Smooth muscle cell (in vitro differentiated cells): ENCODE measurements around the gene FBLN7. TPM values are rescaled to one million over a fixed set of nuclear protein-coding genes. Genes with fewer than 3 reads are reported as not detected.

Source experiments
- DNase-seq: peaks from one replicate; lab custom pipeline; 2025; ENCODE audit not compliant: unreplicated experiment; lab: John Stamatoyannopoulos, UW
- H2AFZ ChIP-seq: fragments of 200-600 bp; sonication (generic); 2 replicates; pipeline ENCODE4 v1.6.0; 2016; ENCODE audit warnings: antibody characterized with exemption, low read depth, mild to moderate bottlenecking
- H3F3A ChIP-seq: fragments of 200-600 bp; sonication (generic); 2 replicates; pipeline ENCODE4 v1.6.0; 2017; ENCODE audit warnings: antibody characterized with exemption, low read depth
- H3K27ac ChIP-seq: fragments of 200-600 bp; sonication (generic); 2 replicates; pipeline ENCODE4 v1.5.1; 2016; ENCODE audit warnings: low read depth, mild to moderate bottlenecking
- H3K27me3 ChIP-seq: fragments of 200-600 bp; sonication (generic); 2 replicates; pipeline ENCODE4 v1.6.1; 2016; ENCODE audit warnings: low read depth, mild to moderate bottlenecking
- H3K36me3 ChIP-seq: fragments of 200-600 bp; sonication (generic); 2 replicates; pipeline ENCODE4 v1.5.1; 2016; ENCODE audit warnings: low read depth
- H3K4me1 ChIP-seq: fragments of 200-600 bp; sonication (generic); 2 replicates; pipeline ENCODE4 v1.5.1; 2016; ENCODE audit warnings: low read depth
- H3K4me2 ChIP-seq: fragments of 200-600 bp; sonication (generic); 2 replicates; pipeline ENCODE4 v1.6.0; 2016; ENCODE audit warnings: mild to moderate bottlenecking
- H3K4me3 ChIP-seq: fragments of 200-600 bp; sonication (generic); 2 replicates; pipeline ENCODE4 v1.5.1; 2016; ENCODE audit warnings: mild to moderate bottlenecking
- H3K79me2 ChIP-seq: fragments of 200-600 bp; sonication (generic); 2 replicates; pipeline ENCODE4 v1.6.0; 2016; ENCODE audit warnings: low read depth, mild to moderate bottlenecking
- H3K9ac ChIP-seq: fragments of 200-600 bp; sonication (generic); 2 replicates; pipeline ENCODE4 v1.6.0; 2016; ENCODE audit warnings: low read depth
- H3K9me3 ChIP-seq: fragments of 200-600 bp; sonication (generic); replicated peaks from 2 replicates; pipeline ENCODE4 v1.5.1; 2016; ENCODE audit warnings: low read depth
- H4K20me1 ChIP-seq: fragments of 200-600 bp; sonication (generic); 2 replicates; pipeline ENCODE4 v1.6.0; 2016; ENCODE audit warnings: low read depth
- WGBS: methylation state at CpG from one replicate; pipeline ENCODE4 v1.1.7; 2016; ENCODE audit warnings: low lambda C conversion rate; 5-methylcytosine and 5-hydroxymethylcytosine counted together
- polyA plus RNA-seq: library from polyadenylated mRNA; unstranded; fragments of >200 nt; fragmentation: Nextera tagmentation; extraction: Ambion mirVana; gene quantifications from 2 replicates; pipeline ENCODE4 v1.2.1, GENCODE V29; 2016
- total RNA-seq: library from RNA; depleted of rRNA; stranded (reverse); fragments of >200 nt; gene quantifications from 2 replicates; pipeline ENCODE4 v1.2.3, GENCODE V29; 2014
- TF ChIP-seq, protein P1 (sequence below): fragments of 200-600 bp; sonication (generic); IDR thresholded peaks from 2 replicates; pipeline ENCODE4 v1.5.1; 2017; ENCODE audit warnings: borderline replicate concordance, mild to moderate bottlenecking, antibody characterized with exemption; ENCODE audit not compliant: insufficient read depth, poor library complexity, severe bottlenecking

FBLN7 gene
- total and polyA plus RNA-seq, 2 experiments from 2014 or later: 1.1 to 2.7 TPM

GRCh38 chr2:112093216-112093615 lies 45.0 kb upstream of the FBLN7 start:
- Histone ChIP-seq H3F3A (peaks cover 5% of the 10 kb centered on the region), H3K9me3 (no peaks in the 10 kb centered on the region), H4K20me1 (peaks cover 47% of the 10 kb centered on the region), H2AFZ (no peak overlapping the region), H3K4me1 (peaks cover 4% of the 10 kb centered on the region), H3K9ac (peak overlapping the region; percentile 45), H3K4me3 (no peak overlapping the region), H3K79me2 (peaks cover 23% of the 10 kb centered on the region), H3K27ac (peak overlapping the region; percentile 87), H3K27me3 (no peaks in the 10 kb centered on the region), H3K36me3 (peaks cover 15% of the 10 kb centered on the region), H3K4me2 (peak overlapping the region; percentile 33)
- TF ChIP-seq, protein P1, sequence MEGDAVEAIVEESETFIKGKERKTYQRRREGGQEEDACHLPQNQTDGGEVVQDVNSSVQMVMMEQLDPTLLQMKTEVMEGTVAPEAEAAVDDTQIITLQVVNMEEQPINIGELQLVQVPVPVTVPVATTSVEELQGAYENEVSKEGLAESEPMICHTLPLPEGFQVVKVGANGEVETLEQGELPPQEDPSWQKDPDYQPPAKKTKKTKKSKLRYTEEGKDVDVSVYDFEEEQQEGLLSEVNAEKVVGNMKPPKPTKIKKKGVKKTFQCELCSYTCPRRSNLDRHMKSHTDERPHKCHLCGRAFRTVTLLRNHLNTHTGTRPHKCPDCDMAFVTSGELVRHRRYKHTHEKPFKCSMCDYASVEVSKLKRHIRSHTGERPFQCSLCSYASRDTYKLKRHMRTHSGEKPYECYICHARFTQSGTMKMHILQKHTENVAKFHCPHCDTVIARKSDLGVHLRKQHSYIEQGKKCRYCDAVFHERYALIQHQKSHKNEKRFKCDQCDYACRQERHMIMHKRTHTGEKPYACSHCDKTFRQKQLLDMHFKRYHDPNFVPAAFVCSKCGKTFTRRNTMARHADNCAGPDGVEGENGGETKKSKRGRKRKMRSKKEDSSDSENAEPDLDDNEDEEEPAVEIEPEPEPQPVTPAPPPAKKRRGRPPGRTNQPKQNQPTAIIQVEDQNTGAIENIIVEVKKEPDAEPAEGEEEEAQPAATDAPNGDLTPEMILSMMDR: no peak
- 58% methylated on average over 1 of the region's 1 CpG for WGBS
- no peak for DNase-seq

DNA sequence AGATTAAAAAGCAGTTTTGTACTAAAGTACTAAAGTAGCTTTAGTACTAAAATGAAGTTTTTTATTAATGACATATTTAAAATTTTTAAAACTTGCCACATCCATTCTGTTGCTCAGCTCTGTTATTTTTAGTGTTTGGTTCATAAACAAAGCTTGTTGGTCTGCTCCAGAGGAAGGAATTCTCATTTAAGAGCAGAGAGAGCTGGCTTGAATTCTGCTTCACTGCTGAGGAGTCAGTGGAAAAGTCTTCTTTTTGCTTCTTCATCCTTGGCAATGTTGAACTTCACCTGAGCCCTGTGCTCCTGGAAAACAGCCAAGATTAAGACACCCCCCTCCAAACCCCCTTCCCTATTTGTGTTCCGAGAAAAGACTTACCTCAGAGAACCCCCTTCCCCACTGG lies 42.5 kb upstream of the FBLN7 start:
- peaks cover 37% of the 10 kb centered on the region for H4K20me1 ChIP-seq
- H2AFZ ChIP-seq: no peak overlapping the region
- no peak overlapping the region for H3K4me3 ChIP-seq
- peak overlapping the region; percentile 75 for H3K27ac ChIP-seq
- H3K27me3 ChIP-seq: no peaks in the 10 kb centered on the region
- peaks cover 30% of the 10 kb centered on the region for H3K36me3 ChIP-seq
- H3K4me1 ChIP-seq: peaks cover 4% of the 10 kb centered on the region
- peak overlapping the region; percentile 29 for H3K4me2 ChIP-seq
- TF ChIP-seq, protein P1: no peak
- peak overlapping the region; percentile 52 for H3K9ac ChIP-seq
- no peaks in the 10 kb centered on the region for H3K9me3 ChIP-seq
- 88% methylated on average over 1 of the region's 1 CpG for WGBS
- peaks cover 16% of the 10 kb centered on the region for H3K79me2 ChIP-seq
- DNase-seq: no peak
- peaks cover 5% of the 10 kb centered on the region for H3F3A ChIP-seq

DNA sequence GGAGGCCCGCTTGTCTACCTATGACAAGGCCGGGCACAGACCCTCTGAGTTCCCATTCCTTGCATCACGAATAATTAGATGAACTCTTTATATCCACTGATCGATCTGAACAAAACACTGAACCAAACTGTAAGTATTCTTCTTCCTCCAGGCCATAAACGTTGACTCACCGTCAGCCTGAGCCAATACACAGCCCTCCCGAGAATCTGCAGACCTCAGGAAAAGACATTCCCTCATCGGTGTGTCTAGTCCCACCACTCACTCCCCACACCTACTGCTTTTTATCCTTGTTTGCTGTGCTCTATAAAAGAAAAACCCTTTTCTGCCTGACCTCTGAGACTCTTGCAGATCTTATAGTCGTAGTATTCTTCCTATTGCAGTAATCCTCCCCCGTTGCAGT lies 42.1 kb upstream of the FBLN7 start:
- peaks cover 16% of the 10 kb centered on the region for H3K79me2 ChIP-seq
- no peaks in the 10 kb centered on the region for H3K9me3 ChIP-seq
- peaks cover 4% of the 10 kb centered on the region for H3K4me1 ChIP-seq
- H3K27ac ChIP-seq: peak overlapping the region; percentile 75
- no peaks in the 10 kb centered on the region for H3K27me3 ChIP-seq
- peaks cover 32% of the 10 kb centered on the region for H3K36me3 ChIP-seq
- peaks cover 33% of the 10 kb centered on the region for H4K20me1 ChIP-seq
- H3F3A ChIP-seq: peaks cover 5% of the 10 kb centered on the region
- peak overlapping the region; percentile 52 for H3K9ac ChIP-seq
- H3K4me2 ChIP-seq: peak overlapping the region; percentile 29
- TF ChIP-seq, protein P1: no peak
- no peak overlapping the region for H3K4me3 ChIP-seq
- no peak for DNase-seq
- H2AFZ ChIP-seq: no peak overlapping the region
- 57% methylated on average over 10 of the region's 10 CpGs for WGBS

DNA sequence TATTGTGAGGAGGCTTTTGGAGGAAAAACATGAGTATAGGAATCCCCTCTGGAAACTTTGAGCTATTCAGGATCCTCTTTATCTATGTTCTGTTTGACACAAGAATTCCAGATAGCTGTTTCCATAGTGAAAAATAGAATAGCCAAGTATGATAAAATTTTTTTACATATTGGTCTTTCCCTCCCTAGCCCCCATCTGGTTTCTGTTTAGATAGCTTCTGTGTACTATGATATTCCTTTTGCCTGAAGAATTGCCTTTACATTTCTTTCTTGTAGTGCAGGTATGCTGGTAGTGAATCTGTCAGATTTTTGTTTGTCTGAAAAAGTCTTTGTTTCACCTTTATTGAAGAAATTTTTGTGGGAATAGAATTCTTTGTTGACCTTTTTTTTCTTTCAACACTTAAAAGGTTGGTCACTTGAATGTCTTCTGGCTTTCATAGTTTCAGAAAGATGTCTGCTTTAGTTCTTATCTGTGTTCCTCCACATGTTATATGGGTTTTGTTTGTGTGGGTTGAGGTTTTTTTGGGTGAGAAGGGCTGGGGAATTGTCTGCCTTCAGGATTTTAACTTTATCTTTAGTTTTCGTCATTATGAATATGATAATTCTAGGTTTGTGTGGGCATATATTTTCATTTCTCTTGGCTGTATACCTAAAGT lies 29.9 kb upstream of the FBLN7 start:
- Histone ChIP-seq H3K36me3 (peaks cover 99% of the 10 kb centered on the region), H4K20me1 (peaks cover 23% of the 10 kb centered on the region), H3K4me3 (no peak overlapping the region), H3K4me1 (no peaks in the 10 kb centered on the region), H3F3A (peaks cover 8% of the 10 kb centered on the region), H2AFZ (no peak overlapping the region), H3K9me3 (peaks cover 21% of the 10 kb centered on the region), H3K27me3 (no peaks in the 10 kb centered on the region), H3K79me2 (peaks cover 23% of the 10 kb centered on the region), H3K4me2 (no peak overlapping the region), H3K9ac (no peak overlapping the region), H3K27ac (no peak overlapping the region)
- no peak for DNase-seq
- 91% methylated on average over 1 of the region's 1 CpG for WGBS
- TF ChIP-seq, protein P1: no peak
